Measurements from ENCODE around the gene DOCK4.

DNA sequence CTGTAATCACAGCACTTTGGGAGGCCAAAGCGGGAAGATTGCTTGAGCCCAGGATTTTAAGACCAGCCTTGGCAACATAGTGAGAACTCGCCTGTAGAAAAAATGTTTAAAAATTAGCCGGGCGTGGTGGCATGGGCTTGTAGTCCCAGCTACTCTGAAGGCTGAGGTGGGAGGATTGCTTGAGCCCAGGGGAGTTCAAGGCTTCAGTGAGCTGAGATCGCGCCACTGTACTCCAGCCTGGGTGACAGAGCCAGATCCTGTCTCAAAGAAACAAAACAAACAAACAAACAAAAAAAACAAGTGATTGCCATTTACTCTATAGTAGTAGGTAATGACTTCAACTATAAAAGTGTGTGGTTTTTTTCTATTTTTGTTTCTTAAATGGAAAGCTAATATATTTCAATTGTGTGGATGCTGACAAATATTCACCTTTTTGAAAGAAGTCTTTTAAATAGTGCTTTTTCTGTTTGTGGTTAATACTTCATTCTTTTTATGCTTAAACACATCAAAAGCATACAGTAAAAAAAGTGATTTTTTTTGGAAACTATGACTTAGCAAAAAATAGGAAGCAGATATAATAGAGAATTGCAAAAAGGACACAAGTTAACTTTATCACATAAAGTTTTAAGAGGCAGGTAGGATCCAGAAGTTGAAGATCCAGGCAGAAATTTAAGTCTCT, 48.6 kb upstream of the DOCK4 start:
- TF ChIP-seq CTCF (IDR thresholded peaks at IDR 0.05) (no peak), PREB (CRISPR knock-in tag; IDR thresholded peaks at IDR 0.05; ENCODE audit: borderline replicate concordance) (no peak), ZNF121 (CRISPR knock-in tag; IDR thresholded peaks at IDR 0.05) (no peak)
- TF ChIP-seq, protein P1, sequence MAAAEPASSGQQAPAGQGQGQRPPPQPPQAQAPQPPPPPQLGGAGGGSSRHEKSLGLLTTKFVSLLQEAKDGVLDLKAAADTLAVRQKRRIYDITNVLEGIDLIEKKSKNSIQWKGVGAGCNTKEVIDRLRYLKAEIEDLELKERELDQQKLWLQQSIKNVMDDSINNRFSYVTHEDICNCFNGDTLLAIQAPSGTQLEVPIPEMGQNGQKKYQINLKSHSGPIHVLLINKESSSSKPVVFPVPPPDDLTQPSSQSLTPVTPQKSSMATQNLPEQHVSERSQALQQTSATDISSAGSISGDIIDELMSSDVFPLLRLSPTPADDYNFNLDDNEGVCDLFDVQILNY (CRISPR knock-in tag; IDR thresholded peaks at IDR 0.05): no peak
